Stomach (tissue), 9 donors: Measurements from ENCODE around the gene PRKG1. TPM values are rescaled to one million over a fixed set of nuclear protein-coding genes. Genes with fewer than 3 reads are reported as not detected.

Experiments
- DNase-seq, 2 donors: peaks; one replicate each; pipeline versions ENCODE4 v3.0.0 to v3.0.0-alpha.2; 2013 to 2019
- H3K27ac ChIP-seq, 5 donors: fragments of 200-600 bp in 4 of 5; sonication (generic) in 4 of 5; one replicate each; pipeline ENCODE4 v1.5.1; 2013 to 2019; ENCODE audit warnings: mild to moderate bottlenecking in 1 of 5, moderate library complexity in 1 of 5
- H3K27me3 ChIP-seq, 3 donors: fragments of 200-600 bp; sonication (generic); one replicate each; pipeline ENCODE4 v1.5.1; 2017 to 2019; ENCODE audit warnings: mixed run types in 1 of 3
- H3K36me3 ChIP-seq, 4 donors: fragments of 200-600 bp; sonication (generic); 1 replicate in 3 of 4; 2 replicates in 1 of 4; pipeline ENCODE4 v1.5.1; 2016 to 2019
- H3K4me1 ChIP-seq, 4 donors: fragments of 200-600 bp; sonication (generic); one replicate each; pipeline ENCODE4 v1.5.1; 2016 to 2019
- H3K4me3 ChIP-seq, 4 donors: fragments of 200-600 bp; sonication (generic) in 3 of 4; one replicate each; pipeline ENCODE4 v1.5.1; 2016 to 2019; ENCODE audit warnings: mild to moderate bottlenecking in 1 of 4
- H3K9me3 ChIP-seq, 4 donors: fragments of 200-600 bp; sonication (generic); one replicate each; pipeline ENCODE4 v1.5.1; 2016 to 2019
- EP300 ChIP-seq: sonication (generic); formaldehyde crosslinking; IDR thresholded peaks from one replicate; pipeline ENCODE4 v1.6.1; 2017; ENCODE audit warnings: antibody characterized with exemption
- POLR2A ChIP-seq, 4 donors: fragments of 450-650 bp; IDR thresholded peaks; one replicate each; pipeline ENCODE4 v1.6.1; 2016; ENCODE audit warnings: antibody characterized with exemption in 4 of 4, control low read depth in 2 of 4, mild to moderate bottlenecking in 1 of 4, moderate library complexity in 1 of 4
- POLR2AphosphoS5 ChIP-seq, 3 donors: sonication (generic); formaldehyde crosslinking; IDR thresholded peaks; one replicate each; pipeline ENCODE4 v1.6.1; 2016; ENCODE audit warnings: antibody characterized with exemption in 3 of 3
- WGBS, 5 donors: extraction: QIAGEN DNeasy Blood & Tissue Kit in 3 of 5; methylation state at CpG; one replicate each; pipeline versions ENCODE4 v1.1.5 to v1.1.7; 2013 to 2018; 5-methylcytosine and 5-hydroxymethylcytosine counted together
- intact Hi-C: fragments of 100-400 bp; cut with DNase I; formaldehyde crosslinking; loops from one replicate; pipeline ENCODE4 v1.15.1; 2023; ENCODE audit warnings: low total_unique reads
- polyA plus RNA-seq, 3 donors: library from polyadenylated mRNA; stranded (reverse); fragments of 200-250 nt; gene quantifications; one replicate each; pipeline ENCODE4 v1.2.3, GENCODE V29; 2013
- total RNA-seq, 5 donors: library from RNA; depleted of rRNA; stranded (reverse); fragments of >200 nt; gene quantifications; one replicate each; pipeline versions ENCODE4 v1.1.0 to v1.2.3, GENCODE V29; 2014 to 2016
- TF ChIP-seq, protein P1 (sequence below), 7 experiments: fragments of 450-650 bp in 4 of 7; fragments of 200-600 bp in 3 of 7; sonication (generic) in 3 of 7; IDR thresholded peaks; one replicate each; pipeline ENCODE4 v1.5.1; 2016 to 2019; ENCODE audit warnings: antibody characterized with exemption in 7 of 7, control low read depth in 2 of 7, mild to moderate bottlenecking in 1 of 7
- donor health status: healthy with polysubstance abuse.
- donor health status: Bipolar disorder and iron deficiency.
- donor health status: healthy.

The PRKG1 gene
- total and polyA plus RNA-seq, 8 donors = 1.5 to 89.2 (median 14.3) TPM

DNA sequence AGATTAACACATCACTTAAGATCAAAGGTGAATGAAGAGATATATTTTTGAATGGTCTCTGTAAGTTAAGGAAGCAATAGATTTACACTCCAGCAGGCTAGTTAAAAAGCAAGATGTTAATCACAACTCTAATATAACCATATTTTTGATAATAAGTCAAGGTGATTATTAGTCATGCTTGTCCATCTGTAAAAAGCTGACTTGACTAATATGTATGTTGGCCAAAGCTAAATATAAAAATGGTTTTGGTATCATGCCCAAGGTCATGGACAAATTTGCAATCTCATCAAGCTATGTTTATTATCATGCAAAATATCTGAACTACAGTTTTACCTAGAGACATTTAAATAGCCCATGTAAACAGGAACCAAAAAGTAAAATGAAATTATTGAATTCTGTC lies 727.7 kb downstream of the PRKG1 start:
- Histone ChIP-seq H3K9me3 (no peaks in the 10 kb centered on the region), H3K27ac (no peak overlapping the region), H3K4me1 (no peaks in the 10 kb centered on the region), H3K36me3 (no peaks in the 10 kb centered on the region), H3K27me3 (no peaks in the 10 kb centered on the region), H3K4me3 (no peak overlapping the region)
- TF ChIP-seq, protein P1, sequence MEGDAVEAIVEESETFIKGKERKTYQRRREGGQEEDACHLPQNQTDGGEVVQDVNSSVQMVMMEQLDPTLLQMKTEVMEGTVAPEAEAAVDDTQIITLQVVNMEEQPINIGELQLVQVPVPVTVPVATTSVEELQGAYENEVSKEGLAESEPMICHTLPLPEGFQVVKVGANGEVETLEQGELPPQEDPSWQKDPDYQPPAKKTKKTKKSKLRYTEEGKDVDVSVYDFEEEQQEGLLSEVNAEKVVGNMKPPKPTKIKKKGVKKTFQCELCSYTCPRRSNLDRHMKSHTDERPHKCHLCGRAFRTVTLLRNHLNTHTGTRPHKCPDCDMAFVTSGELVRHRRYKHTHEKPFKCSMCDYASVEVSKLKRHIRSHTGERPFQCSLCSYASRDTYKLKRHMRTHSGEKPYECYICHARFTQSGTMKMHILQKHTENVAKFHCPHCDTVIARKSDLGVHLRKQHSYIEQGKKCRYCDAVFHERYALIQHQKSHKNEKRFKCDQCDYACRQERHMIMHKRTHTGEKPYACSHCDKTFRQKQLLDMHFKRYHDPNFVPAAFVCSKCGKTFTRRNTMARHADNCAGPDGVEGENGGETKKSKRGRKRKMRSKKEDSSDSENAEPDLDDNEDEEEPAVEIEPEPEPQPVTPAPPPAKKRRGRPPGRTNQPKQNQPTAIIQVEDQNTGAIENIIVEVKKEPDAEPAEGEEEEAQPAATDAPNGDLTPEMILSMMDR (IDR thresholded peaks at IDR 0.05) = no peak
- TF ChIP-seq POLR2AphosphoS5 (IDR thresholded peaks at IDR 0.05) (no peak), EP300 (no peak)
- no peak for DNase-seq
- intact Hi-C loops = no loop called here

DNA sequence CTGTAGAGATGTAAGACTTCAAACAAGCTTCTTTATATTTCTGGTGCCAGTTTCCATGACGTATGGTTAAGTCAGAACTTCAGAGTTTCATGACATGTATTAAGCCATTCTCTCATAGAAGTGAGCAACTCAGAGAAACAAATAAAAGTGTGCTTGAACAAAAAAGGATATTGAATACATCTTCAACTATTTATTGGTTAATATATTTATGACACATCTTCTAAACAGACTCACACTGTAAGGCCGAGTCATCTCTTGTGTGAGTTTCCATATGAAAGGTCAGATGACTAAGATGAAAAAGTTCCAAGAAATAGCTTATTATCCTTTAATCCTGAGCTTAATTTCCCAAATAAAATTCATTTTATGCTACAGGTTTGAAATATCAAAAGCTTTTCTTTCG lies 730.6 kb downstream of the PRKG1 start:
- no peaks in the 10 kb centered on the region for H3K27me3 ChIP-seq
- H3K27ac ChIP-seq = no peak overlapping the region
- H3K4me1 ChIP-seq = no peaks in the 10 kb centered on the region
- no peaks in the 10 kb centered on the region for H3K9me3 ChIP-seq
- DNase-seq = no peak
- intact Hi-C loops = no loop called here
- TF ChIP-seq, protein P1 (IDR thresholded peaks at IDR 0.05) = no peak
- no peak for TF ChIP-seq EP300
- no peak for TF ChIP-seq POLR2AphosphoS5 (IDR thresholded peaks at IDR 0.05)
- TF ChIP-seq POLR2A (IDR thresholded peaks at IDR 0.05) = no peak
- WGBS, 5 donors = 73 to 83% (median 83%) methylated on average over 3 of the region's 3 CpGs
- H3K4me3 ChIP-seq = no peak overlapping the region
- no peaks in the 10 kb centered on the region for H3K36me3 ChIP-seq

DNA sequence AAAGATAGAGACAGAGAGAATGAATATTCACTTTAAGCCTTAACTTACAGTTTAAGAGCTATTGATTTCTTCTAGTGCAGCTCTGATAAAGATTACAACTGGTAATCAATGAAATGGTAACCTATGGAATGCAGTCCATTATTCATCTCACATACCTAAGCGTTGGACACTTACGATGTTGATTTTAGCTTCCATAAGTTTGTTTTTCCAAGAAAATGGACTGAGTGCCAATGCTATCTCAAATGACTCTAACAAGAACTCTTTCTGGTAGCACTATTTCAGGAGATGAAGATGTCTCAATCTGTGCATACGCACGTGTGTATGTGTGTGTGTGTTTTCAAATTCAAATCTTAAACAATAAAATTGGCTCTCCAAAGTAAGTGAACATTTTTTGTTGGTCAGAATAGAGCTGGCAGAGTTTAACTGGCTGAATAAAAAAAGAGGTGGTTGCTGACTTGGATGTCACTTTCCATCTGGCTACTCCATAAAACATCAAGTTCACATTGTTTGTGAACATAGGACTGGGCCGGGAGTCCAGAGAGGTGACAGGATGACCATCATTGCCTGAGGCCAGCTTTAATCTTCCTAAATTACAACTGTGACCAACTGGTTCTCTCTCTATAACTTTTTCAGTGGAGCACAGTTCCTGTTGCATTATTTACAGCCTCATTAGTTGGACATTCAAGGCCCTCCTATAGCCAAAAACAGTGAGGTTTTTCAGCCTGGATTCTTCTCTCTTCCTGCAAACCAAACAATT lies 732.0 kb downstream of the PRKG1 start:
- 64 to 81% (median 72%) methylated on average over 5 of the region's 5 CpGs for WGBS, 5 donors
- no peaks in the 10 kb centered on the region for H3K27me3 ChIP-seq
- no peaks in the 10 kb centered on the region for H3K9me3 ChIP-seq
- no peaks in the 10 kb centered on the region for H3K4me1 ChIP-seq
- H3K36me3 ChIP-seq = no peaks in the 10 kb centered on the region
- no peak for DNase-seq
- no peak for TF ChIP-seq POLR2AphosphoS5 (IDR thresholded peaks at IDR 0.05)
- TF ChIP-seq, protein P1 (IDR thresholded peaks at IDR 0.05) = no peak
- TF ChIP-seq POLR2A (IDR thresholded peaks at IDR 0.05) = no peak
- TF ChIP-seq EP300 = no peak
- no peak overlapping the region for H3K27ac ChIP-seq
- intact Hi-C loops = no loop called here
- no peak overlapping the region for H3K4me3 ChIP-seq

DNA sequence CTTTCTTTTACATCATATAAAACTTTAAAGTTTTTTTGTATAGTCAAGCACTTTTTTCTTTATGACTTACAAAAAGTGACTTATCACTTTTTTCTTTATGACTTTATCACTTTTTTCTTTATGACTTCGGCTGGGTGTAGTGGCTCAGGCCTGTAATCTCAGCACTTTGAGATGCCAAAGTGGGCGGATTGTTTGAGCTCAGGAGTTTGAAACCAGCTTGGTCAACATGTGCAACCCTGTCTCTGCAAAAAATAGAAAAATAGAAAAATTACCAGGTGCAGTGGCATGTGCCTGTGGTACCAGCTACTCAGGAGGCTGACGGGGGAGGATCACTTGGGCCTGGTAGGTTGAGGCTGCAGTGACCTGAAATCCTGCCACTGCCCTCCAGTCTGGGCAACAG lies 733.9 kb downstream of the PRKG1 start:
- Histone ChIP-seq H3K4me3 (no peak overlapping the region), H3K4me1 (no peaks in the 10 kb centered on the region), H3K27me3 (no peaks in the 10 kb centered on the region), H3K27ac (no peak overlapping the region), H3K9me3 (no peaks in the 10 kb centered on the region), H3K36me3 (no peaks in the 10 kb centered on the region)
- DNase-seq = peak in 1 of 2 donors; percentile 12
- TF ChIP-seq EP300 (no peak), POLR2AphosphoS5 (IDR thresholded peaks at IDR 0.05) (no peak), POLR2A (IDR thresholded peaks at IDR 0.05) (no peak)
- TF ChIP-seq, protein P1 (IDR thresholded peaks at IDR 0.05) = no peak
- intact Hi-C loops = no loop called here
- 39 to 68% (median 53%) methylated on average over 3 of the region's 3 CpGs for WGBS, 5 donors
